Kidney epithelial cell (primary cell): ENCODE data around the gene PCDHA13. TPM values are rescaled to one million over a fixed set of nuclear protein-coding genes. Genes with fewer than 3 reads are reported as not detected.
"Not testable (repeated sequence)": the region's sequence is repeated elsewhere in the genome, so short reads cannot be mapped to it uniquely, and the experiment has no call there.

Experiments
- DNase-seq: peaks from one replicate; pipeline ENCODE4 v3.0.0-alpha.2; 2010; ENCODE audit warnings: low read depth
- H3K27me3 ChIP-seq: 2 replicates; pipeline ENCODE4 v1.6.0; 2011; ENCODE audit warnings: low read length; ENCODE audit not compliant: control insufficient read depth, insufficient read depth
- H3K36me3 ChIP-seq: 2 replicates; pipeline ENCODE4 v1.5.1; 2011; ENCODE audit warnings: low read length; ENCODE audit not compliant: control insufficient read depth, insufficient read depth
- H3K4me3 ChIP-seq: 2 replicates; pipeline ENCODE4 v1.5.1; 2011; ENCODE audit warnings: low read depth, mild to moderate bottlenecking, control low read depth, low read length
- total RNA-seq: library from RNA; depleted of rRNA; stranded (reverse); fragments of >200 nt; gene quantifications from 2 replicates; pipeline ENCODE4 v1.2.3, GENCODE V29; 2015
- TF ChIP-seq, protein P1 (sequence below): IDR thresholded peaks from 2 replicates; pipeline ENCODE4 v1.5.1; 2011; ENCODE audit warnings: mild to moderate bottlenecking, moderate library complexity, low read length, control low read depth, inconsistent platforms; ENCODE audit not compliant: insufficient read depth, poor library complexity, severe bottlenecking

The PCDHA13 gene
- total RNA-seq, 1 donor from 2014 or later: not detected

DNA sequence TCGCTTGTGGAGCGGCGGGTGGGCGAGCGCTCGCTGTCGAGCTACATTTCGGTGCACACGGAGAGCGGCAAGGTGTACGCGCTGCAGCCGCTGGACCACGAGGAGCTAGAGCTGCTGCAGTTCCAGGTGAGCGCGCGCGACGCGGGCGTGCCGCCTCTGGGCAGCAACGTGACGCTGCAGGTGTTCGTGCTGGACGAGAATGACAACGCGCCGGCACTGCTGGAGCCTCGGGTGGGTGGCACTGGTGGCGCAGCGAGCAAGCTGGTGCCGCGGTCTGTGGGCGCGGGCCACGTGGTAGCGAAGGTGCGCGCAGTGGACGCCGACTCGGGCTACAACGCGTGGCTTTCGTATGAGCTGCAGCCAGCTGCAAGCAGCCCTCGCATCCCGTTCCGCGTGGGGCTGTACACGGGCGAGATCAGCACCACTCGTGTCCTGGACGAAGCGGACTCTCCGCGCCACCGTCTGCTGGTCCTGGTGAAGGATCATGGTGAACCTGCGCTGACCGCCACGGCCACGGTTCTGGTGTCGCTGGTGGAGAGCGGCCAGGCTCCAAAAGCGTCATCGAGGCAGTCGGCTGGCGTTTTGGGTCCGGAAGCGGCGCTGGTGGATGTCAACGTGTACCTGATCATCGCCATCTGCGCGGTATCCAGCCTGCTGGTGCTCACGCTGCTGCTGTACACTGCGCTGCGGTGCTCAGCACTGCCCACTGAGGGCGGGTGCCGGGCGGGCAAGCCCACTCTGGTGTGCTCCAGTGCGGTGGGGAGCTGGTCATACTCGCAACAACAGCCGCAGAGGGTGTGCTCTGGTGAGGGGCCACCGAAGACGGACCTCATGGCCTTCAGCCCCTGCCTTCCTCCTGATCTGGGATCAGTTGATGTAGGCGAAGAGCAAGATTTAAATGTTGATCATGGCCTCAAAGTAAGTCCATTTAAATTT is 38.9 kb upstream of the PCDHA13 start:
- TF ChIP-seq, protein P1, sequence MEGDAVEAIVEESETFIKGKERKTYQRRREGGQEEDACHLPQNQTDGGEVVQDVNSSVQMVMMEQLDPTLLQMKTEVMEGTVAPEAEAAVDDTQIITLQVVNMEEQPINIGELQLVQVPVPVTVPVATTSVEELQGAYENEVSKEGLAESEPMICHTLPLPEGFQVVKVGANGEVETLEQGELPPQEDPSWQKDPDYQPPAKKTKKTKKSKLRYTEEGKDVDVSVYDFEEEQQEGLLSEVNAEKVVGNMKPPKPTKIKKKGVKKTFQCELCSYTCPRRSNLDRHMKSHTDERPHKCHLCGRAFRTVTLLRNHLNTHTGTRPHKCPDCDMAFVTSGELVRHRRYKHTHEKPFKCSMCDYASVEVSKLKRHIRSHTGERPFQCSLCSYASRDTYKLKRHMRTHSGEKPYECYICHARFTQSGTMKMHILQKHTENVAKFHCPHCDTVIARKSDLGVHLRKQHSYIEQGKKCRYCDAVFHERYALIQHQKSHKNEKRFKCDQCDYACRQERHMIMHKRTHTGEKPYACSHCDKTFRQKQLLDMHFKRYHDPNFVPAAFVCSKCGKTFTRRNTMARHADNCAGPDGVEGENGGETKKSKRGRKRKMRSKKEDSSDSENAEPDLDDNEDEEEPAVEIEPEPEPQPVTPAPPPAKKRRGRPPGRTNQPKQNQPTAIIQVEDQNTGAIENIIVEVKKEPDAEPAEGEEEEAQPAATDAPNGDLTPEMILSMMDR: no peak
- no peaks in the 10 kb centered on the region for H3K27me3 ChIP-seq
- H3K4me3 ChIP-seq: no peak overlapping the region
- H3K36me3 ChIP-seq: no peaks in the 10 kb centered on the region
- DNase-seq: no peak

DNA sequence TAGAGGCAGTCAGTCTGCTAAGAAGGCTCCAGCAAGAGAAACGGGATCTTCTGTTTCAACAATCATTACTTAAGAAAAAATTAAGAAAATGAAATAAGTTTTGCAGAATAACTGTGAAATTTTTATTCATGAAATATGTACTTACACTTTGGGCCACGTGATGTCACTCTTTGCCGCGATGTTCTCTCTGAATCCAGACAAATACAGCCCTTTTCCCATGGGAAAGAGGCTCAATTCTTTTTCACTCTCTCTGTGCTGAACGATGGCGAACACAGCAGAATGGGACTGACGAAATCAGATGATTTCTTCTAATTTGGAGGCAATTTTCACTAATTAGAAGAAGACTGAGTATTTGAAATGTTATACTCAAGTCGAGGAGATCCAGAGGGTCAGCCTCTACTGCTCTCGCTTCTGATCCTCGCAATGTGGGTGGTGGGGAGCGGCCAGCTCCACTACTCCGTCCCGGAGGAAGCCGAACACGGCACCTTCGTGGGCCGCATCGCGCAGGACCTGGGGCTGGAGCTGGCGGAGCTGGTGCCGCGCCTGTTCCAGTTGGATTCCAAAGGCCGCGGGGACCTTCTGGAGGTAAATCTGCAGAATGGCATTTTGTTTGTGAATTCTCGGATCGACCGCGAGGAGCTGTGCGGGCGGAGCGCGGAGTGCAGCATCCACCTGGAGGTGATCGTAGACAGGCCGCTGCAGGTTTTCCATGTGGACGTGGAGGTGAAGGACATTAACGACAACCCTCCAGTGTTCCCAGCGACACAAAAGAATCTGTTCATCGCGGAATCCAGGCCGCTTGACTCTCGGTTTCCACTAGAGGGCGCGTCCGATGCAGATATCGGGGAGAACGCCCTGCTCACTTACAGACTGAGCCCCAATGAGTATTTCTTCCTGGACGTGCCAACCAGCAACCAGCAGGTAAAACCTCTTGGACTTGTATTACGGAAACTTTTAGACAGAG is 33.5 kb upstream of the PCDHA13 start, which contains the start of gene PCDHA9:
TSS of gene PCDHA9 (plus strand) at position 244 of the 964 bp plus-strand sequence. CDS start at position 358, 114 bp downstream.
- H3K4me3 ChIP-seq, H3K27me3 ChIP-seq, H3K36me3 ChIP-seq, DNase-seq: not testable (repeated sequence)

DNA sequence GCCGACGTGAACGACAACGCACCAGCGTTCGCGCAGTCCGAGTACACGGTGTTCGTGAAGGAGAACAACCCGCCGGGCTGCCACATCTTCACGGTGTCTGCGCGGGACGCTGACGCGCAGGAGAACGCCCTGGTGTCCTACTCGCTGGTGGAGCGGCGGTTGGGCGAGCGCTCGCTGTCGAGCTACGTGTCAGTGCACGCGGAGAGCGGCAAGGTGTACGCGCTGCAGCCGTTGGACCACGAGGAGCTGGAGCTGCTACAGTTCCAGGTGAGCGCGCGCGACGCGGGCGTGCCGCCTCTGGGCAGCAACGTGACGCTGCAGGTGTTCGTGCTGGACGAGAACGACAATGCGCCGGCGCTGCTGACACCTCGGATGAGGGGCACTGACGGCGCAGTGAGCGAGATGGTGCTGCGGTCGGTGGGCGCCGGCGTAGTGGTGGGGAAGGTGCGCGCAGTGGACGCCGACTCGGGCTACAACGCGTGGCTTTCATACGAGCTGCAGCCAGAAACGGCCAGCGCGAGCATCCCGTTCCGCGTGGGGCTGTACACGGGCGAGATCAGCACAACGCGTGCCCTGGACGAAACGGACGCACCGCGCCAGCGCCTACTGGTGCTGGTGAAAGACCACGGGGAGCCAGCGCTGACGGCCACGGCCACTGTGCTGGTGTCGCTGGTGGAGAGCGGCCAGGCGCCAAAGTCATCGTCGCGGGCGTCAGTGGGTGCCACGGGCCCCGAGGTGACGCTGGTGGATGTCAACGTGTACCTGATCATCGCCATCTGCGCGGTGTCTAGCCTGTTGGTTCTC is 31.9 kb upstream of the PCDHA13 start:
- H3K27me3 ChIP-seq, DNase-seq, H3K36me3 ChIP-seq, H3K4me3 ChIP-seq: not testable (repeated sequence)

DNA sequence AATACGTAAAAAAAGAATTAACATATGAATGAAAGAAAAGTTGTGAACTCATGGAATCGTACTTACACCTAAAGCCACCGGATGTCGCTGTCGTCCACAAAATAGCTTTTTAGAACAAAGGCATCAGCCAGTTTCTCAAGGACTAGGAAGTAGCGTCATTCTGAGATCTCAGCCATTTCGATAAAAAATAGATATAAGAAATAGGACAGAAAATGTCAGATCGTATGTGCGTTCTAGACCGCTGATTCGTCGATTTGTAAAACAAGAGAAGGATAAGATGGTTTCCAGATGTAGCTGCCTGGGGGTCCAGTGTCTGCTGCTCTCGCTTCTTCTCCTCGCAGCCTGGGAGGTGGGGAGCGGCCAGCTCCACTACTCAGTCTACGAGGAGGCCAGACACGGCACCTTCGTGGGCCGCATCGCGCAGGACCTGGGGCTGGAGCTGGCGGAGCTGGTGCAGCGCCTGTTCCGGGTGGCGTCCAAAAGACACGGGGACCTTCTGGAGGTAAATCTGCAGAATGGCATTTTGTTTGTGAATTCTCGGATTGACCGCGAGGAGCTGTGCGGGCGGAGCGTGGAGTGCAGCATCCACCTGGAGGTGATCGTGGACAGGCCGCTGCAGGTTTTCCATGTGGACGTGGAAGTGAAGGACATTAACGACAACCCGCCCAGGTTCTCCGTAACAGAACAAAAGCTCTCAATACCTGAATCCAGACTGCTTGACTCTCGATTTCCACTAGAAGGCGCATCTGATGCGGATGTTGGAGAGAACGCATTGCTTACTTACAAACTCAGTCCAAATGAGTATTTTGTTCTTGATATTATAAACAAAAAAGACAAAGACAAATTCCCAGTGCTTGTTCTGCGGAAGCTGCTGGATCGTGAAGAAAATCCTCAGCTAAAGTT is 25.9 kb upstream of the PCDHA13 start, which contains the start of gene PCDHA10:
TSS of gene PCDHA10 (plus strand) at position 126 of the 903 bp plus-strand sequence. CDS start at position 278, 152 bp downstream.
- TF ChIP-seq, protein P1: no peak
- DNase-seq: no peak
- Histone ChIP-seq H3K4me3 (no peak within 1 kb of the TSS), H3K36me3 (no peaks in the 10 kb centered on the region), H3K27me3 (no peaks in the 10 kb centered on the region)

DNA sequence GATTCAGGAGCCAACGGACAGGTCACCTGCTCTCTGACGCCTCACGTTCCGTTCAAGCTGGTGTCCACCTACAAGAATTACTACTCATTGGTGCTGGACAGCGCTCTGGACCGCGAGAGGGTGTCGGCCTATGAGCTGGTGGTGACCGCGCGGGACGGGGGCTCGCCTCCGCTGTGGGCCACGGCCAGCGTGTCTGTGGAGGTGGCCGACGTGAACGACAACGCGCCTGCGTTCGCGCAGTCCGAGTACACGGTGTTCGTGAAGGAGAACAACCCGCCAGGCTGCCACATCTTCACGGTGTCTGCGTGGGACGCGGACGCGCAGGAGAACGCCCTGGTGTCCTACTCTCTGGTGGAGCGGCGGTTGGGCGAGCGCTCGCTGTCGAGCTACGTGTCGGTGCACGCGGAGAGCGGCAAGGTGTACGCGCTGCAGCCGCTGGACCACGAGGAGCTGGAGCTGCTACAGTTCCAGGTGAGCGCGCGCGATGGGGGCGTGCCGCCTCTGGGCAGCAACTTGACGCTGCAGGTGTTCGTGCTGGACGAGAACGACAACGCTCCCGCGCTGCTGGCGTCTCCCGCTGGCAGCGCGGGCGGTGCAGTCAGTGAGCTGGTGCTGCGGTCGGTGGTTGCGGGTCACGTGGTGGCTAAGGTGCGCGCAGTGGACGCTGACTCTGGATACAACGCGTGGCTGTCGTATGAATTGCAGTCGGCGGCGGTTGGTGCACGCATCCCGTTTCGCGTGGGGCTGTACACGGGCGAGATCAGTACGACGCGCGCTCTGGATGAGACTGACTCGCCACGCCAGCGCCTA is 24.5 kb upstream of the PCDHA13 start:
- no peaks in the 10 kb centered on the region for H3K36me3 ChIP-seq
- no peak for DNase-seq
- TF ChIP-seq, protein P1: no peak
- H3K4me3 ChIP-seq: no peak overlapping the region
- H3K27me3 ChIP-seq: no peaks in the 10 kb centered on the region
